BE2C (cell line): ENCODE measurements around the gene COX8A.

Experiments
- DNase-seq: peaks from one replicate; pipeline ENCODE4 v3.0.0-alpha.2; 2020
- H3K27me3 ChIP-seq: fragments of 250-450 bp; sonication (Bioruptor Pico); 2 replicates; pipeline ENCODE4 v1.5.1; 2020; ENCODE audit warnings: mild to moderate bottlenecking
- H3K36me3 ChIP-seq: fragments of 250-450 bp; sonication (Bioruptor Pico); 2 replicates; pipeline ENCODE4 v1.5.1; 2020; ENCODE audit warnings: mild to moderate bottlenecking
- H3K4me1 ChIP-seq: fragments of 250-450 bp; sonication (Bioruptor Pico); 2 replicates; pipeline ENCODE4 v1.5.1; 2020
- H3K4me3 ChIP-seq: 2 replicates; pipeline ENCODE4 v1.5.1; 2011; ENCODE audit warnings: low read depth, low read length
- H3K9me3 ChIP-seq: fragments of 250-450 bp; sonication (Bioruptor Pico); 2 replicates; pipeline ENCODE4 v1.5.1; 2020
- TF ChIP-seq, protein P1 (sequence below): IDR thresholded peaks from 2 replicates; pipeline ENCODE4 v1.5.1; 2012; ENCODE audit warnings: mild to moderate bottlenecking, low read depth, low read length

The COX8A gene

DNA sequence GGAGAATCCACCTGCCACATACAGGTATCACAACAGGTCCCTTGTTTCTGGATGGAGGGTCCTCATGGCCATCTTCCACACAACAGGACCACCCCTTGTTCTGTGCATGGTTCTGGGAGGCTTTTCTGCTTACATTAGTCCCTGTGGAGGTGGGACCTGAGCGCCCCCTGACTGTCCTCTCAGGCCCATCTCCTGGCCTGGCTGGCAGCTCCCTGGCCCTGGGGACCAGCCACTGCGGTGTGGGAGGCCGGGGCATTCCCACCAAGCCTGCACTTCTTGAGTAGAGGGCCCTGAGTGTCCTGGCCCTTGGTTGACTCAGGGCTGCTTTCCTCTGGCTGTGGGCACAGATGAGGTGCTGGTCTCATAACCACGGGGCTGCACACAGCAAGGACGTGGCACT lies 5.0 kb downstream of the COX8A start:
- DNase-seq = no peak
- H3K36me3 ChIP-seq = peaks cover 6% of the 10 kb centered on the region; the same call in 1 of the 2 replicates
- TF ChIP-seq, protein P1, sequence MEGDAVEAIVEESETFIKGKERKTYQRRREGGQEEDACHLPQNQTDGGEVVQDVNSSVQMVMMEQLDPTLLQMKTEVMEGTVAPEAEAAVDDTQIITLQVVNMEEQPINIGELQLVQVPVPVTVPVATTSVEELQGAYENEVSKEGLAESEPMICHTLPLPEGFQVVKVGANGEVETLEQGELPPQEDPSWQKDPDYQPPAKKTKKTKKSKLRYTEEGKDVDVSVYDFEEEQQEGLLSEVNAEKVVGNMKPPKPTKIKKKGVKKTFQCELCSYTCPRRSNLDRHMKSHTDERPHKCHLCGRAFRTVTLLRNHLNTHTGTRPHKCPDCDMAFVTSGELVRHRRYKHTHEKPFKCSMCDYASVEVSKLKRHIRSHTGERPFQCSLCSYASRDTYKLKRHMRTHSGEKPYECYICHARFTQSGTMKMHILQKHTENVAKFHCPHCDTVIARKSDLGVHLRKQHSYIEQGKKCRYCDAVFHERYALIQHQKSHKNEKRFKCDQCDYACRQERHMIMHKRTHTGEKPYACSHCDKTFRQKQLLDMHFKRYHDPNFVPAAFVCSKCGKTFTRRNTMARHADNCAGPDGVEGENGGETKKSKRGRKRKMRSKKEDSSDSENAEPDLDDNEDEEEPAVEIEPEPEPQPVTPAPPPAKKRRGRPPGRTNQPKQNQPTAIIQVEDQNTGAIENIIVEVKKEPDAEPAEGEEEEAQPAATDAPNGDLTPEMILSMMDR = no peak
- H3K4me1 ChIP-seq = no peaks in the 10 kb centered on the region
- no peak overlapping the region for H3K4me3 ChIP-seq
- no peaks in the 10 kb centered on the region for H3K27me3 ChIP-seq
- H3K9me3 ChIP-seq = no peaks in the 10 kb centered on the region

DNA sequence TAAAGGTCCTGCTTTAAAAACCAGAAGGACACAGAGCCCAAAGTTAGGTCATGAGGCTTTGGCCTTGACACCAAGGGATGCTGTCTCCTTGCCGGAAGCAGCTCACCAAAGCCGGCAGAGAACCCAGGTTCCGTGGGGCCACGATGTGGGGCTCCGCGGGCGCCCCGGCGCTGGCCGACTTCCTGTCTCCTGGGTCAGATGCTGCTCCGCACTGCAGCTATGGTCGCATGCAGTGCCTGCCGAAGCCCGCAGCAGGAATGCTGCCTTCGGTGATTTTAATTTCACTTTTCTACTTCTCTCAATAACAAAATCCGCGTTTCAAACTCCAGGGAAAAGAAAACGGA lies 11.4 kb downstream of the COX8A start:
- DNase-seq = no peak
- no peaks in the 10 kb centered on the region for H3K4me1 ChIP-seq
- H3K27me3 ChIP-seq = no peaks in the 10 kb centered on the region
- TF ChIP-seq, protein P1 = no peak
- no peaks in the 10 kb centered on the region; the same call in 1 of the 2 replicates for H3K36me3 ChIP-seq
- no peaks in the 10 kb centered on the region for H3K9me3 ChIP-seq
- peak overlapping the region; percentile 66 for H3K4me3 ChIP-seq

DNA sequence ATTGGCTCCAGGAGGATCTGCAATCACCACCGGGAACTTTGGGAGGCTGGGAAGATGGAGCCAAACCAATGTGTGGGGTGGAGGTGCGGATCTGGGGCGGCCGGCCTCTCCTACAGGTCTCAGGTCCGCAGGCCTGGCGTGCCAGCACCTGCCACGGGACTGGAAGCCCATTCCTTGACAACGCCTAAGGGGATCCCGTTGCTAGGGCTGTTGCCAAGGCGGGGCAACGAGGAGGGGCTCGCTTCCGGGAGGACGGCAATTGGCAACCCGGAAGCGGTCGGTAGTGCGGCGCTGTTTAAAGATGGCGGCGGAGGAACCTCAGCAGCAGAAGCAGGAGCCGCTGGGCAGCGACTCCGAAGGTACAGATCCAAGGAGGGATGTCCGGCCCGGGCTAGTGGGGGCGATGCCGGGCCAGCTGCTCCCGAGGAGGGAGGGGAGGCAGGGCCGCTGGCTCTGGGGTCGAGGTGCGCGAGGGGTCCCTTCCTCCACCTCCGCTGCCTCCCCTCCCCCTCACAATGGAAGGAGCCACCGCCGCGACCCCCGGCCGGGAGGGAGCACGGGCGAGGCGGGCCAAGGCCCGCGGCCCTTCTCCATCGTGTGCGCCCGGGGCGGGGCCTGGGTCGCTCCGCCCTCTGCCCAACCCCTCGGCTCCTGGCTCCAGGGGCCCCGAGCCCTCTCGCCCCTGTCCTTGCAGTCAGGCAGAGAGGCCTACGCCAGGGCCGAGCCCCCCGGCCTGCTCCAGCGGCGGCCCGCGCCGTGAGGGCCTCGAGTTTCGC lies 11.9 kb downstream of the COX8A start, which contains the start of gene OTUB1:
Gene OTUB1 (plus strand): TSS at position 283 of the 776 bp plus-strand sequence. CDS start 19 bp downstream, at position 302.
- Histone ChIP-seq H3K36me3 (no peaks in the 10 kb centered on the region; the same call in 1 of the 2 replicates), H3K9me3 (no peaks in the 10 kb centered on the region), H3K27me3 (no peaks in the 10 kb centered on the region), H3K4me3 (peak within 1 kb of the TSS; percentile 66), H3K4me1 (no peaks in the 10 kb centered on the region)
- TF ChIP-seq, protein P1 = no peak
- peak; percentile 89 for DNase-seq

DNA sequence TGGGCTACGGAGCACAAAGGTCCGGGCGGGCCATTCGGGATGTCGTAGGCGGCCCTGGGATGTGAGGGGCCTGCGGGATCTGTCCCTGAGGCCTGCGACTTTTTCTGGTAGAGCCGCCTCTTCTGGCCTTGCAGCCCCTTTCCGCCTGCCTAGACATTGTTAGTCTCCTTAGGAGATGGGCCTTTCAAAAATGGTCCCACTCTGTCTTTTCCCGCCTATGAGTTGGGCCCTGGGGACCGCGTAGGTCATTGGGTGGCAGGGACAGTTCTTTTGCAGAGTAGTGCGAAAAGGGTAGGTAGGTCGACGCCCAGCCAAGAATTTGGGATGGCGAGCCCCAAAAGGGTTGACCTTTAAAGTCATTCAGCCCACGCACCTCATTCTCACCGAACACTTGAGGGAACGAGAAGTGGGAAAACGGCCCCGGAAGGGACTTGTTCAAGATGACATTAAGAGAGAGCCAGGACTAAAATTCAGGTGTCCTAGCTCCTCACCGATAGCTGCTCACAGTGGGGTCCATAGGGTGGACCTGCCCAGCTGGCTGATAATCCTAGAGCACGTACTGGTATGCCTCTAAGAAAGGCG lies 12.6 kb downstream of the COX8A start:
- DNase-seq = no peak
- Histone ChIP-seq H3K27me3 (no peaks in the 10 kb centered on the region), H3K9me3 (no peaks in the 10 kb centered on the region), H3K4me1 (no peaks in the 10 kb centered on the region), H3K4me3 (peak overlapping the region; percentile 66), H3K36me3 (no peaks in the 10 kb centered on the region; the same call in 1 of the 2 replicates)
- TF ChIP-seq, protein P1 = no peak

DNA sequence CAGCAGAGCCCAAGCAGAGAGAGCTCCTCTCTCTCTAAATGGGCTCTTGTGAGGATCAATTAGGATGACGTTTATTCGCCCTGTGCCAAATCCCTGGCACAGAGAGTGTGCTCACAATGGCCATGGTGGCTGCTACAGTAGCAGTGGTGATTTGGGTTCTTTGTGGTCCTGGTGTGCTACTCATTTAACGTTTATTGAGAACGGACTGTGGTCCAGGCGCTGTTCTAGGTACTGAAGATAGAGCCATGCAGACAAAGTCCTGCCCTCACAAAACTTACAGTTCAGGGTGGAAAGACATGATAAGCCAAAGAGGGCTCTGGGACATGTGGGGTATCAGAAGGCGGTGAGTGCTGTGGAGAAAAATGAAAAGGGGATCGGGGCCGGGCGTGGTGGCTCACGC lies 17.1 kb downstream of the COX8A start:
- no peak overlapping the region for H3K4me3 ChIP-seq
- TF ChIP-seq, protein P1 = no peak
- peaks cover 6% of the 10 kb centered on the region; the same call in 1 of the 2 replicates for H3K36me3 ChIP-seq
- H3K9me3 ChIP-seq = no peaks in the 10 kb centered on the region
- no peaks in the 10 kb centered on the region for H3K4me1 ChIP-seq
- H3K27me3 ChIP-seq = no peaks in the 10 kb centered on the region
- no peak for DNase-seq

DNA sequence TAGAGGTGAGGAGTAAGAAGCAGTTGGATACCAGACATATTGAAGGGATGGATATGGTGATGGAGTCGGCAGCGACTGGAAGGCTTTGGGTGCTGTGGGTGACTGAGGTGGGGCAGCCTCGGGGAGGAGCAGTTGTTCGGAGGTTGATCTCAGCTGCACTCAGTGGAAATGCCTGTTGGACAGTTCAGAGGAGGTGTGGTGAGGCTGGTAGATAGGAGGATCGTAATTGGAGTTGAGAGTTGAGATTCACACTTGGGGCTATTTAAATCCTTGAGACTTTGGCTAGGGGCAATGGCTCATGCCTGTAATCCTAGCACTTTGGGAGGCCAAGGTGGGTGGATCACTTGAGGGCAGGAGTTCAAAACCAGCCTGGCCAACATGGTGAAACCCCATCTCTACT lies 18.7 kb downstream of the COX8A start:
- TF ChIP-seq, protein P1 = no peak
- DNase-seq = no peak
- peaks cover 14% of the 10 kb centered on the region for H3K36me3 ChIP-seq
- no peak overlapping the region for H3K4me3 ChIP-seq
- H3K4me1 ChIP-seq = no peaks in the 10 kb centered on the region
- H3K27me3 ChIP-seq = no peaks in the 10 kb centered on the region
- no peaks in the 10 kb centered on the region for H3K9me3 ChIP-seq
